OCI-LY3 (cell line): ENCODE data around the gene SERPINB5.

Experiments used
- EZH2phosphoT487 ChIP-seq: fragments of 200-600 bp; shearing (Covaris generic); IDR thresholded peaks from 2 replicates; pipeline ENCODE4 v1.6.1; 2018; ENCODE audit warnings: antibody characterized with exemption, mixed run types, low read depth
- TF ChIP-seq, protein P1 (sequence below): fragments of 200-600, 300-600 bp; sonication (generic); IDR thresholded peaks from 2 replicates; pipeline ENCODE4 v1.5.1; 2014; ENCODE audit warnings: antibody characterized with exemption, low read length, low read depth

- TF ChIP-seq, protein P1, sequence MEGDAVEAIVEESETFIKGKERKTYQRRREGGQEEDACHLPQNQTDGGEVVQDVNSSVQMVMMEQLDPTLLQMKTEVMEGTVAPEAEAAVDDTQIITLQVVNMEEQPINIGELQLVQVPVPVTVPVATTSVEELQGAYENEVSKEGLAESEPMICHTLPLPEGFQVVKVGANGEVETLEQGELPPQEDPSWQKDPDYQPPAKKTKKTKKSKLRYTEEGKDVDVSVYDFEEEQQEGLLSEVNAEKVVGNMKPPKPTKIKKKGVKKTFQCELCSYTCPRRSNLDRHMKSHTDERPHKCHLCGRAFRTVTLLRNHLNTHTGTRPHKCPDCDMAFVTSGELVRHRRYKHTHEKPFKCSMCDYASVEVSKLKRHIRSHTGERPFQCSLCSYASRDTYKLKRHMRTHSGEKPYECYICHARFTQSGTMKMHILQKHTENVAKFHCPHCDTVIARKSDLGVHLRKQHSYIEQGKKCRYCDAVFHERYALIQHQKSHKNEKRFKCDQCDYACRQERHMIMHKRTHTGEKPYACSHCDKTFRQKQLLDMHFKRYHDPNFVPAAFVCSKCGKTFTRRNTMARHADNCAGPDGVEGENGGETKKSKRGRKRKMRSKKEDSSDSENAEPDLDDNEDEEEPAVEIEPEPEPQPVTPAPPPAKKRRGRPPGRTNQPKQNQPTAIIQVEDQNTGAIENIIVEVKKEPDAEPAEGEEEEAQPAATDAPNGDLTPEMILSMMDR: no peak
- no peak for TF ChIP-seq EZH2phosphoT487
These were observed 1.2 kb downstream of the SERPINB5 start for GRCh38 chr18:63477968-63478367.
